ENCODE results near the gene FXYD2.
"Not testable (repeated sequence)": the region's sequence is repeated elsewhere in the genome, so short reads cannot be mapped to it uniquely, and the experiment has no call there.

FXYD2 gene

DNA sequence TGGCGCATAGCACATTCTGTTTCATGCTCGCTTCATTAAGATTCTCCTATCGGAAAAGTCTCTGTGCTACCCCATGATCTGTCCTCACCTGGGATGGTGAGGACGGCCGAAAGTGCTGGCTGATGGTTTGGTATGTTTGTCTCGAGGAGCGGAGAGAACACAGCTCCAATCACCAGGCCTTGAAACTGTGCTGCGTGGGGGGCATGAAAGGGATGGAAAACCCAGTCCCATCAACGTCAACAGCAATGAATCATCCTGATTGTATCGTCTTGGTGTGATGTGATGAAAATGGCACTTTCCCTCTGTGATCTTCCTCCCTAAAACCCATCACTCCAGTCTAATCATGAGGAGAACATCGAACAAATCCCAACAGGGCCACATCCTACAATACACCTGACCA lies 43.5 kb upstream of the FXYD2 start:
- H3K4me1 ChIP-seq (ENCODE audit: control insufficient read depth in 1 of 2, insufficient read depth in 2 of 2, low read length in 2 of 2) = no peaks in the 10 kb centered on the region
- no peak overlapping the region for H3K27ac ChIP-seq (ENCODE audit: low read depth, low read length)

GRCh38 chr11:117866526-117866925 lies 42.0 kb upstream of the FXYD2 start:
- Histone ChIP-seq H3K4me1 (ENCODE audit: control insufficient read depth in 1 of 2, insufficient read depth in 2 of 2, low read length in 2 of 2) (peaks cover 4 to 9% of the 10 kb centered on the region in 2 donors), H3K27ac (ENCODE audit: low read depth, low read length) (no peak overlapping the region), H3K36me3 (ENCODE audit: control insufficient read depth in 1 of 2, insufficient read depth in 2 of 2, low read length in 2 of 2) (no peaks in the 10 kb centered on the region), H3K9ac (ENCODE audit: low read depth in 1 of 2, low read length in 2 of 2) (no peak overlapping the region), H3K4me3 (ENCODE audit: low read depth in 1 of 2, low read length in 2 of 2) (no peak overlapping the region), H3K9me3 (ENCODE audit: control insufficient read depth in 1 of 2, low read length in 2 of 2) (no peaks in the 10 kb centered on the region), H3K27me3 (ENCODE audit: control insufficient read depth in 1 of 2, insufficient read depth in 2 of 2, low read length in 2 of 2) (peaks cover 0 to 6% of the 10 kb centered on the region in 2 donors)

More for the DNA sequence above, 43.5 kb upstream of the FXYD2 start:
- Histone ChIP-seq H3K4me3 (ENCODE audit: low read depth in 1 of 2, low read length in 2 of 2) (no peak overlapping the region), H3K9ac (ENCODE audit: low read depth in 1 of 2, low read length in 2 of 2) (no peak overlapping the region), H3K36me3 (ENCODE audit: control insufficient read depth in 1 of 2, insufficient read depth in 2 of 2, low read length in 2 of 2) (no peaks in the 10 kb centered on the region), H3K27me3 (ENCODE audit: control insufficient read depth in 1 of 2, insufficient read depth in 2 of 2, low read length in 2 of 2) (peaks cover 4 to 9% of the 10 kb centered on the region in 2 donors), H3K9me3 (ENCODE audit: control insufficient read depth in 1 of 2, low read length in 2 of 2) (no peaks in the 10 kb centered on the region)

DNA sequence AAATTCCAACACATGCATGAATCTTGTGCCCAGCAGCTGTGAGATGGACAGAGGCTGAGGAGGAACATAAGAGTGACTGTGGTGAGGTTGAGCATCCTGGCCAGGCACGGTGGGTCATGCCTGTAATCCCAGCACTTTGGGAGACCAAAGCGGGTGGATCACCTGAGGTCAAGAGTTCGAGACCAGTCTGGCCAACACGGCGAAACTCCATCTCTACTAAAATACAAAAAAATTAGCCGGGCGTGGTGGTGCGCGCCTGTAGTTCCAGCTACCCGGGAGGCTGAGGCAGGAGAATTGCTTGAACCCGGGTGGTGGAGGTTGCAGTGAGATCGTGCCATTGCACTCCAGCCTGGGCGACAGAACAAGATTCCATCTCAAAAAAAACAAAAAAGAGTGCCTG lies 41.0 kb upstream of the FXYD2 start:
- H3K36me3 ChIP-seq (ENCODE audit: control insufficient read depth in 1 of 2, insufficient read depth in 2 of 2, low read length in 2 of 2); H3K4me3 ChIP-seq (ENCODE audit: low read depth in 1 of 2, low read length in 2 of 2); H3K27ac ChIP-seq (ENCODE audit: low read depth, low read length); H3K9ac ChIP-seq (ENCODE audit: low read depth in 1 of 2, low read length in 2 of 2); H3K27me3 ChIP-seq (ENCODE audit: control insufficient read depth in 1 of 2, insufficient read depth in 2 of 2, low read length in 2 of 2); H3K4me1 ChIP-seq (ENCODE audit: control insufficient read depth in 1 of 2, insufficient read depth in 2 of 2, low read length in 2 of 2); H3K9me3 ChIP-seq (ENCODE audit: control insufficient read depth in 1 of 2, low read length in 2 of 2): not testable (repeated sequence)

DNA sequence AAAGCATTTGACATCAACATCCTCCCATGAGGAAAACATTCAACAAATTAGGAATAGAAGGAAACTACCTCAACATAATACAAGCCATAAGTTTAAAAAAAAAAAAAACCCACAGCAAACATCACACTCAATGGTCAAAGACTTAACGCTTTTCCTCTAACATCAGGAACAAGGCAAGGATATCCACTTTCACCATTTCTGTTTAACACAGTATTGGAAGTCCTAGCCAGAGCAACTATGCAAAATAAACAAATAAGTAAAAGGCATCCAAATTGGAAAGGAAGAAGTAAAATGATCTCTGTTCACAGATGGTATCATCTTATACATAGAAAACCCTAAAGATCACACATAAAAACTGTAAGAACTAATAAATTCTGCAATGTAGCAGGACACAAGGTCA lies 38.8 kb upstream of the FXYD2 start:
- Histone ChIP-seq H3K27me3 (ENCODE audit: control insufficient read depth in 1 of 2, insufficient read depth in 2 of 2, low read length in 2 of 2) (peaks cover 0 to 3% of the 10 kb centered on the region in 2 donors), H3K4me3 (ENCODE audit: low read depth in 1 of 2, low read length in 2 of 2) (no peak overlapping the region), H3K4me1 (ENCODE audit: control insufficient read depth in 1 of 2, insufficient read depth in 2 of 2, low read length in 2 of 2) (peaks cover 4 to 9% of the 10 kb centered on the region in 2 donors), H3K9me3 (ENCODE audit: control insufficient read depth in 1 of 2, low read length in 2 of 2) (no peaks in the 10 kb centered on the region), H3K27ac (ENCODE audit: low read depth, low read length) (no peak overlapping the region), H3K9ac (ENCODE audit: low read depth in 1 of 2, low read length in 2 of 2) (no peak overlapping the region), H3K36me3 (ENCODE audit: control insufficient read depth in 1 of 2, insufficient read depth in 2 of 2, low read length in 2 of 2) (no peaks in the 10 kb centered on the region)

- peaks cover 4 to 9% of the 10 kb centered on the region in 2 donors for H3K4me1 ChIP-seq (ENCODE audit: control insufficient read depth in 1 of 2, insufficient read depth in 2 of 2, low read length in 2 of 2)
- H3K4me3 ChIP-seq (ENCODE audit: low read depth in 1 of 2, low read length in 2 of 2) = no peak overlapping the region
- no peak overlapping the region for H3K27ac ChIP-seq (ENCODE audit: low read depth, low read length)
- no peak overlapping the region for H3K9ac ChIP-seq (ENCODE audit: low read depth in 1 of 2, low read length in 2 of 2)
- H3K9me3 ChIP-seq (ENCODE audit: control insufficient read depth in 1 of 2, low read length in 2 of 2) = no peaks in the 10 kb centered on the region
- peaks cover 0 to 3% of the 10 kb centered on the region in 2 donors for H3K27me3 ChIP-seq (ENCODE audit: control insufficient read depth in 1 of 2, insufficient read depth in 2 of 2, low read length in 2 of 2)
- H3K36me3 ChIP-seq (ENCODE audit: control insufficient read depth in 1 of 2, insufficient read depth in 2 of 2, low read length in 2 of 2) = no peaks in the 10 kb centered on the region
Observed at GRCh38 chr11:117862753-117863152, 38.2 kb upstream of the FXYD2 start.

GRCh38 chr11:117862019-117862725 lies 37.6 kb upstream of the FXYD2 start:
- no peaks in the 10 kb centered on the region for H3K36me3 ChIP-seq (ENCODE audit: control insufficient read depth in 1 of 2, insufficient read depth in 2 of 2, low read length in 2 of 2)
- peaks cover 4 to 9% of the 10 kb centered on the region in 2 donors for H3K4me1 ChIP-seq (ENCODE audit: control insufficient read depth in 1 of 2, insufficient read depth in 2 of 2, low read length in 2 of 2)
- no peak overlapping the region for H3K4me3 ChIP-seq (ENCODE audit: low read depth in 1 of 2, low read length in 2 of 2)
- H3K27ac ChIP-seq (ENCODE audit: low read depth, low read length) = no peak overlapping the region
- H3K27me3 ChIP-seq (ENCODE audit: control insufficient read depth in 1 of 2, insufficient read depth in 2 of 2, low read length in 2 of 2) = peaks cover 0 to 3% of the 10 kb centered on the region in 2 donors
- no peaks in the 10 kb centered on the region for H3K9me3 ChIP-seq (ENCODE audit: control insufficient read depth in 1 of 2, low read length in 2 of 2)
- no peak overlapping the region for H3K9ac ChIP-seq (ENCODE audit: low read depth in 1 of 2, low read length in 2 of 2)

GRCh38 chr11:117861151-117862018 lies 36.8 kb upstream of the FXYD2 start:
- no peaks in the 10 kb centered on the region for H3K9me3 ChIP-seq (ENCODE audit: control insufficient read depth in 1 of 2, low read length in 2 of 2)
- H3K27ac ChIP-seq (ENCODE audit: low read depth, low read length) = no peak overlapping the region
- no peaks in the 10 kb centered on the region for H3K36me3 ChIP-seq (ENCODE audit: control insufficient read depth in 1 of 2, insufficient read depth in 2 of 2, low read length in 2 of 2)
- H3K4me1 ChIP-seq (ENCODE audit: control insufficient read depth in 1 of 2, insufficient read depth in 2 of 2, low read length in 2 of 2) = peaks cover 4 to 9% of the 10 kb centered on the region in 2 donors
- no peak overlapping the region for H3K9ac ChIP-seq (ENCODE audit: low read depth in 1 of 2, low read length in 2 of 2)
- no peak overlapping the region for H3K4me3 ChIP-seq (ENCODE audit: low read depth in 1 of 2, low read length in 2 of 2)
- H3K27me3 ChIP-seq (ENCODE audit: control insufficient read depth in 1 of 2, insufficient read depth in 2 of 2, low read length in 2 of 2) = peaks cover 0 to 3% of the 10 kb centered on the region in 2 donors

GRCh38 chr11:117860139-117860538 lies 35.6 kb upstream of the FXYD2 start:
- Histone ChIP-seq H3K9me3 (ENCODE audit: control insufficient read depth in 1 of 2, low read length in 2 of 2) (no peaks in the 10 kb centered on the region), H3K4me3 (ENCODE audit: low read depth in 1 of 2, low read length in 2 of 2) (no peak overlapping the region), H3K9ac (ENCODE audit: low read depth in 1 of 2, low read length in 2 of 2) (no peak overlapping the region), H3K36me3 (ENCODE audit: control insufficient read depth in 1 of 2, insufficient read depth in 2 of 2, low read length in 2 of 2) (no peaks in the 10 kb centered on the region), H3K4me1 (ENCODE audit: control insufficient read depth in 1 of 2, insufficient read depth in 2 of 2, low read length in 2 of 2) (peaks cover 4 to 9% of the 10 kb centered on the region in 2 donors), H3K27ac (ENCODE audit: low read depth, low read length) (no peak overlapping the region), H3K27me3 (ENCODE audit: control insufficient read depth in 1 of 2, insufficient read depth in 2 of 2, low read length in 2 of 2) (peaks cover 0 to 3% of the 10 kb centered on the region in 2 donors)

DNA sequence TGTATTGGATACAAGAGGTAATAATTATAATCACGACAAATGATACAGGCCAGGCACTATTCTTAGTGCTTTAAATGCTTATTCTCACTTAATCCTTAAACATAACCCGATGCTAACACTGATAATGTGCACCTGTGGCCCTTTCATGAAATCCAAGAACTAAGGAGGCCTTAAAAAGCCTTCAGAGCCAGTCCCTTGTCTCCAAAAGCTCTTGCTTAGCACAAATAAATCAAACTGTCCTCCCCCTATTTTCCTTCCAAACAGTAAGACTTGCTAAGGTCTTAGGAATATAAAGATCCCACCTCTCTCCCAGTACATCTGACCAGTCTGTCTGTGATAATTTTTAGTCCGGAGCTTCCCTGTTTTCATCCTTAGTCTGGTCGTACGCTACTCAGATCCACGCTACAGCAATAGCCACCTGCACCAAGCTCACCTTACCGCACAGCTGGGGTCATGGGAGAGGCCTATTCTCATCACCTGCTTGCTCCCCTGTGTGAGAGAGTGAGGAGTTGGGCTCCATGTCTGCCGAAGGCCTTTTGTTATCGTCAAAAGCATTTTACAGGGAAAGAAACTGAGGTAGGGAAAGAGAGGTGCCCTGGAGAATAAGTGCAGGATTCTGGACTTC lies 35.1 kb upstream of the FXYD2 start:
- H3K4me1 ChIP-seq (ENCODE audit: control insufficient read depth in 1 of 2, insufficient read depth in 2 of 2, low read length in 2 of 2) = peaks cover 4 to 9% of the 10 kb centered on the region in 2 donors
- H3K27ac ChIP-seq (ENCODE audit: low read depth, low read length) = no peak overlapping the region
- H3K9me3 ChIP-seq (ENCODE audit: control insufficient read depth in 1 of 2, low read length in 2 of 2) = no peaks in the 10 kb centered on the region
- no peak overlapping the region for H3K9ac ChIP-seq (ENCODE audit: low read depth in 1 of 2, low read length in 2 of 2)
- H3K27me3 ChIP-seq (ENCODE audit: control insufficient read depth in 1 of 2, insufficient read depth in 2 of 2, low read length in 2 of 2) = peaks cover 0 to 3% of the 10 kb centered on the region in 2 donors
- H3K36me3 ChIP-seq (ENCODE audit: control insufficient read depth in 1 of 2, insufficient read depth in 2 of 2, low read length in 2 of 2) = no peaks in the 10 kb centered on the region
- H3K4me3 ChIP-seq (ENCODE audit: low read depth in 1 of 2, low read length in 2 of 2) = no peak overlapping the region

GRCh38 chr11:117859061-117859460 lies 34.5 kb upstream of the FXYD2 start:
- no peak overlapping the region for H3K4me3 ChIP-seq (ENCODE audit: low read depth in 1 of 2, low read length in 2 of 2)
- H3K27me3 ChIP-seq (ENCODE audit: control insufficient read depth in 1 of 2, insufficient read depth in 2 of 2, low read length in 2 of 2) = peaks cover 0 to 3% of the 10 kb centered on the region in 2 donors
- H3K4me1 ChIP-seq (ENCODE audit: control insufficient read depth in 1 of 2, insufficient read depth in 2 of 2, low read length in 2 of 2) = peaks cover 4 to 9% of the 10 kb centered on the region in 2 donors
- no peak overlapping the region for H3K27ac ChIP-seq (ENCODE audit: low read depth, low read length)
- no peak overlapping the region for H3K9ac ChIP-seq (ENCODE audit: low read depth in 1 of 2, low read length in 2 of 2)
- H3K9me3 ChIP-seq (ENCODE audit: control insufficient read depth in 1 of 2, low read length in 2 of 2) = no peaks in the 10 kb centered on the region
- H3K36me3 ChIP-seq (ENCODE audit: control insufficient read depth in 1 of 2, insufficient read depth in 2 of 2, low read length in 2 of 2) = no peaks in the 10 kb centered on the region

Data from duodenal mucosa (tissue), 2 donors.